ENCODE measurements around the gene CLMP. TPM values are rescaled to one million over a fixed set of nuclear protein-coding genes. Genes with fewer than 3 reads are reported as not detected.

CLMP gene
- total and polyA plus RNA-seq, 4 donors = 0.12 to 1.3 (median 0.35) TPM

- Histone ChIP-seq H3K9ac (ENCODE audit: low read depth in 1 of 2, low read length in 2 of 2) (no peak overlapping the region), H3K27me3 (ENCODE audit: control insufficient read depth in 4 of 4, insufficient read depth in 4 of 4, low read length in 3 of 4) (no peaks in the 10 kb centered on the region), H3K36me3 (ENCODE audit: control insufficient read depth in 4 of 4, insufficient read depth in 3 of 4, low read depth in 1 of 4, low read length in 3 of 4) (no peaks in the 10 kb centered on the region), H3K9me3 (ENCODE audit: control insufficient read depth in 4 of 4, low read length in 3 of 4) (no peaks in the 10 kb centered on the region), H3K4me3 (ENCODE audit: low read depth in 1 of 3, low read length in 3 of 3) (no peak overlapping the region), H3K4me1 (ENCODE audit: control insufficient read depth in 4 of 4, insufficient read depth in 4 of 4, low read length in 3 of 4) (no peaks in the 10 kb centered on the region), H3K27ac (ENCODE audit: low read depth in 1 of 2, low read length in 2 of 2) (no peak overlapping the region)
- WGBS = 89% methylated on average over 6 of the region's 6 CpGs
- DNase-seq (ENCODE audit: low spot score) = no peak
- no peak for TF ChIP-seq RXRA (IDR thresholded peaks at IDR 0.05)
These were observed 8.9 kb upstream of the CLMP start for GRCh38 chr11:123203934-123204333.

GRCh38 chr11:123203471-123203870 is 8.4 kb upstream of the CLMP start:
- DNase-seq (ENCODE audit: low spot score) = no peak
- 44% methylated on average over 4 of the region's 4 CpGs for WGBS
- peaks cover 0 to 2% (median 0%) of the 10 kb centered on the region in 4 donors for H3K27me3 ChIP-seq (ENCODE audit: control insufficient read depth in 4 of 4, insufficient read depth in 4 of 4, low read length in 3 of 4)
- H3K4me3 ChIP-seq (ENCODE audit: low read depth in 1 of 3, low read length in 3 of 3) = no peak overlapping the region
- no peaks in the 10 kb centered on the region for H3K36me3 ChIP-seq (ENCODE audit: control insufficient read depth in 4 of 4, insufficient read depth in 3 of 4, low read depth in 1 of 4, low read length in 3 of 4)
- no peaks in the 10 kb centered on the region for H3K4me1 ChIP-seq (ENCODE audit: control insufficient read depth in 4 of 4, insufficient read depth in 4 of 4, low read length in 3 of 4)
- H3K9me3 ChIP-seq (ENCODE audit: control insufficient read depth in 4 of 4, low read length in 3 of 4) = no peaks in the 10 kb centered on the region
- no peak overlapping the region for H3K27ac ChIP-seq (ENCODE audit: low read depth in 1 of 2, low read length in 2 of 2)
- TF ChIP-seq CTCF (IDR thresholded peaks at IDR 0.05; ENCODE audit: low read depth, low read length, missing input control) = no peak
- no peak for TF ChIP-seq RAD21 (IDR thresholded peaks at IDR 0.05)
- TF ChIP-seq YY1 (IDR thresholded peaks at IDR 0.05) = no peak
- TF ChIP-seq GABPA (IDR thresholded peaks at IDR 0.05 in 1 of 2, conservative IDR thresholded peaks at IDR 0.05 in 1 of 2) = no peak
- no peak for TF ChIP-seq SP1 (IDR thresholded peaks at IDR 0.05)
- no peak overlapping the region for H3K9ac ChIP-seq (ENCODE audit: low read depth in 1 of 2, low read length in 2 of 2)

- Histone ChIP-seq H3K4me3 (ENCODE audit: low read depth in 1 of 3, low read length in 3 of 3) (no peak overlapping the region), H3K36me3 (ENCODE audit: control insufficient read depth in 4 of 4, insufficient read depth in 3 of 4, low read depth in 1 of 4, low read length in 3 of 4) (no peaks in the 10 kb centered on the region), H3K9me3 (ENCODE audit: control insufficient read depth in 4 of 4, low read length in 3 of 4) (no peaks in the 10 kb centered on the region), H3K9ac (ENCODE audit: low read depth in 1 of 2, low read length in 2 of 2) (no peak overlapping the region), H3K27ac (ENCODE audit: low read depth in 1 of 2, low read length in 2 of 2) (no peak overlapping the region), H3K4me1 (ENCODE audit: control insufficient read depth in 4 of 4, insufficient read depth in 4 of 4, low read length in 3 of 4) (no peaks in the 10 kb centered on the region), H3K27me3 (ENCODE audit: control insufficient read depth in 4 of 4, insufficient read depth in 4 of 4, low read length in 3 of 4) (peaks cover 0 to 4% (median 0%) of the 10 kb centered on the region in 4 donors)
- TF ChIP-seq NR2F2 (IDR thresholded peaks at IDR 0.05) = peak; percentile 46
- TF ChIP-seq ATF3 (IDR thresholded peaks at IDR 0.05) = no peak
- TF ChIP-seq TAF1 (conservative IDR thresholded peaks at IDR 0.05) = no peak
- TF ChIP-seq JUND (IDR thresholded peaks at IDR 0.05) = no peak
- TF ChIP-seq FOXA2 (IDR thresholded peaks at IDR 0.05) = no peak
- no peak for TF ChIP-seq FOXA1 (IDR thresholded peaks at IDR 0.05)
- no peak for TF ChIP-seq YY1 (IDR thresholded peaks at IDR 0.05)
- DNase-seq (ENCODE audit: low spot score) = no peak
- 65% methylated on average over 10 of the region's 10 CpGs for WGBS
These were observed 7.4 kb upstream of the CLMP start for GRCh38 chr11:123202155-123203151.
